Cardiac fibroblast (primary cell): ENCODE data around the gene COMP.

Source experiments
- DNase-seq, 2 donors: peaks; one replicate each; pipeline versions ENCODE4 v3.0.0 to v3.0.0-alpha.2; 2010; ENCODE audit warnings: low read depth in 2 of 2
- H3K4me3 ChIP-seq, 2 donors: replicated peaks in 1 of 2; 1 replicate in 1 of 2; 2 replicates in 1 of 2; pipeline ENCODE4 v1.5.1; 2011; ENCODE audit warnings: low read depth in 2 of 2, low read length in 2 of 2, mild to moderate bottlenecking in 2 of 2, moderate library complexity in 1 of 2
- TF ChIP-seq, protein P1 (sequence below): IDR thresholded peaks from one replicate; pipeline ENCODE4 v1.5.1; 2011; ENCODE audit warnings: low read depth, mild to moderate bottlenecking, low read length, inconsistent platforms

Gene COMP

DNA sequence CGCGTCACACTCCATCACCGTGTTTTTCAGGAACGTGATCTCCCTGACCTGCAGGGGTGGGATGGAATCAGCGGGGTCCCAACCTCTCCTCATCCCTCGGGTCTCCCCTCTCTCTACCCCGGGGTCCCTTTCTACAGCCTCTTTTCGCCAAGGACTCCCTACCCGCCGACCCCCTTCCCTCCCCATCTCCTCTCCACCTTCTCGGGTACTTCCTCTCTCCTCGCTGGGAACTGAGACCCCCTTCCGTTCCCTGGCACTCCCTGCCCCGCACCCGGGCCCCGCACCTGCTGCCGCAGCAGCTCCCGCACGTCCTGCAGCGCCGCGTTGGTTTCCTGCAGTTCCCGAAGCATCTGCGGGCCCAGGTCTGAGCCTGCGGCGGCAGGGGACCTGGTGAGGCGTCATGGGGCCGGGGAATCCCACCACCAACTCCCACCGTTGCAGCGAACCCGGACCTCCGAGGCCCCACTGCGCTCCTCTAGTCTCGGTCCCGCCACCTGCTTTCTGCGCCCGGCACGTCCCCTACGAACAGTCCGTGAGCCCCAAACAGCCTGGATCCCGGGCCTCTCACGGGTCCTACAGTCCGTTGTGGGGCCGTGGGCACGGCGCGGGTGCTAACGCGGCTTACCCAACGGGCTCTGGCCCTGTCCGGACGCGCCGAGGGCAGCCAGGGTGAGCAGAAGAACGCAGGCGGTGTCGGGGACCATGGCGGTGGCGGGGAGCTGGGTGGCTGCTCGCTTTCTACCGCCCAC lies at the start of gene COMP:
COMP (minus strand) TSS at position 740 of the 749 bp plus-strand sequence; CDS start at position 704, 36 bp downstream.
- TF ChIP-seq, protein P1, sequence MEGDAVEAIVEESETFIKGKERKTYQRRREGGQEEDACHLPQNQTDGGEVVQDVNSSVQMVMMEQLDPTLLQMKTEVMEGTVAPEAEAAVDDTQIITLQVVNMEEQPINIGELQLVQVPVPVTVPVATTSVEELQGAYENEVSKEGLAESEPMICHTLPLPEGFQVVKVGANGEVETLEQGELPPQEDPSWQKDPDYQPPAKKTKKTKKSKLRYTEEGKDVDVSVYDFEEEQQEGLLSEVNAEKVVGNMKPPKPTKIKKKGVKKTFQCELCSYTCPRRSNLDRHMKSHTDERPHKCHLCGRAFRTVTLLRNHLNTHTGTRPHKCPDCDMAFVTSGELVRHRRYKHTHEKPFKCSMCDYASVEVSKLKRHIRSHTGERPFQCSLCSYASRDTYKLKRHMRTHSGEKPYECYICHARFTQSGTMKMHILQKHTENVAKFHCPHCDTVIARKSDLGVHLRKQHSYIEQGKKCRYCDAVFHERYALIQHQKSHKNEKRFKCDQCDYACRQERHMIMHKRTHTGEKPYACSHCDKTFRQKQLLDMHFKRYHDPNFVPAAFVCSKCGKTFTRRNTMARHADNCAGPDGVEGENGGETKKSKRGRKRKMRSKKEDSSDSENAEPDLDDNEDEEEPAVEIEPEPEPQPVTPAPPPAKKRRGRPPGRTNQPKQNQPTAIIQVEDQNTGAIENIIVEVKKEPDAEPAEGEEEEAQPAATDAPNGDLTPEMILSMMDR, result no peak
- no peak for DNase-seq
- no peak within 1 kb of the TSS for H3K4me3 ChIP-seq

DNA sequence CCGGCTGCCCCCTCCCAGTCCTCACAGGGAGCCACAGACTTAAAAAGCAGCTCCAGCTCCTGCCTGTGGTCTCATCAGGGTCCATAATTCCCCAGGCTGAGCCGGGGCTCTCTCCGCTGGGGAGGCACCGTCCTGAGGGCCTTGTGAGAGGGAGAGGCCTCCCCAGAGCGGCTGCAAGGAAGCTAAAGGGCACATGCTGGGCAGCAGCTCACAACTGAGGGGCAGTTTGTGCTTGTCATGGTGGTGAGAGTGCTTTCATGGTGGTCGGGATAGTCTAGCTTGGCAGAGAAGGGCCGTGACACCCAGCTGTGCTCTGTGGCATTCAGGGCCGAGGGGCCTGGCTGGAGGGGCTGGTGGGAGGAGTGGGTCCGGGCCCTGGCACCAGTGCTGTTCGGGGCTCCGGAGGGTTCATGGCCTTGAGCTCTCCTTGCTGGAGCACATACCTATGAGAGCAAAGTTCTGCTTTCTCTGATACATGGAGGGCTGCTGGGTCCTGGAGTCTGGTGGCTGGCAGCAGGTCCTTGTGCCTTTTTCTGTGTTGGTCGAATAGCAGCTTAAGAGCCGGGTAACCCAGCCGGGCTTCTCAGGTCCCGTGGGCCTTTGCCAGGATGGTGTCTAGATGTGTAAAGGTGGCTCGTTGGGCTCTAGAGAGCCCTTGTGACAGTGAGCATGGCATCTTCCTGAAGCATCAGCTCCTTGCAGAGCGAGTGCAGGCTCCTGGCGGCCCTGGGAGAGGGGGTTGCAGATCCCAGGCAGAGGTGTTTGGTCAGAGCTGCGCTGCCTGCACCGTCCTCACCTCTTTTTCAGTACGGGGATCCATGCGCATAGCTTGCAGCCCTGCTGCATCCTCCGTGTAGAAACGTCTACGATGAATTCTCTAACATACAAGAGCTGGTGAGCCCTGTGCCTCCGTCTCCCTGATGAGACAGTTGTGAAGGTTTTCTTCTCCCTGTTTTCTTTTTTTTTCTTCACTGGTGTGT lies 49.5 kb upstream of the COMP start:
- no peak for DNase-seq
- no peak overlapping the region for H3K4me3 ChIP-seq
- TF ChIP-seq, protein P1, result no peak

DNA sequence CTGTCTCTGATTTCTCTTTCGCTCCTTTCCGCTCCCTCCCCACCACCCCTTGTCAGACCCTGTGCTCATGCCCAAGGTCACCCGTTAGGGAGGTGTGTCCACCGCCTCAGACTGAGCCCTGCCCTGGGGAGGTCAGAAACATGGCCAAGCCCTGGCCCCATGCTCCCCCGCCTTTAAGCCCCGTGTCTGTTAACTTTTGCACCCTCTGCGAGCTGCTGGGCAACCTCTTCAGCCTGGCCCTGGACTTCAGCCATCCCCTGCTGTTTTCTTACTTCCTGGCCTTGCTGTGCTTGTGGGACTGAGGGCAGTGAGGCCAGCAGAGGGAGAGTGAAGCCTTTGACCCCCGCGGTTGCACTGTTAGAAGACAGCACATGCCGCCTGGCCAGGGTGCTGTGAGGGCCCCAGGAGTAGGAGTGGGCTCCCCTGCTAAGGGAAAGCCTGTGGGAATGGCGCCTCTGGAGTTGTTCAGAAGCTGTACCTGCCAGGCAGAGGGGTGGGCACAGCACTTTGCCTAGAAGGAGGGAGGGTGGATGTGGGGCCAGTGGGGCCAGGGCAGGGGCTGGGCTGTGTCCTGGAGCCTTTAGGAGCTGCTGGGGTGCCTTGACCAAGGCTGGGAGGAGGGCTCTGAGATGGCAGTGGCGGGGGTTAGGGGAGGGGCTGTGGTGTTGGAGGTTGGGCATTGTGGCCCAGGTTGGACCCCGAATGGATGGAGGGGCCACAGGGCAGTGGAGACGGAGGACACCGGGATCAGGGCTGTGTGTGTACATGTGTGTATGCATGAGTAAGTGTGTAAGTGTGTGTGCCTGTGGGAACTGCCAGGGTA lies 48.6 kb upstream of the COMP start:
- peak in 1 of 2 donors; percentile 37 for DNase-seq
- H3K4me3 ChIP-seq, result no peak overlapping the region
- TF ChIP-seq, protein P1, result no peak

DNA sequence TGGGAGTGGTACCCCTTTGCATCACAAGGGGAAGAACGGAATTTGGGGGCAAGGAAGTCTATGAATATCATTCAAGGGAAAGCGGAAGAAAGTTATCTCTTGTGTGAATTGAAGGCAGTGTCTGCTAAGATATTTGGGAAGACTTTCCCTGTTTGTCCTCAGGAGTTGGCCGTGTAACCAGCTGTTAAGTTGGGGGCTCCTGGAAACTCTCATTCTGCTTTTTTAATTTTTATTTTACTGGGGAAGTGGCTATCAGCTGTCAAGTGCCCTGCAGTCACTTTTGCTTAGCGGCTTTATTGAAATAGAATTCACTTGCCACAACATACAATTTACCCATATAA lies 43.5 kb upstream of the COMP start:
- no peak overlapping the region for H3K4me3 ChIP-seq
- TF ChIP-seq, protein P1, result no peak
- DNase-seq, result no peak

DNA sequence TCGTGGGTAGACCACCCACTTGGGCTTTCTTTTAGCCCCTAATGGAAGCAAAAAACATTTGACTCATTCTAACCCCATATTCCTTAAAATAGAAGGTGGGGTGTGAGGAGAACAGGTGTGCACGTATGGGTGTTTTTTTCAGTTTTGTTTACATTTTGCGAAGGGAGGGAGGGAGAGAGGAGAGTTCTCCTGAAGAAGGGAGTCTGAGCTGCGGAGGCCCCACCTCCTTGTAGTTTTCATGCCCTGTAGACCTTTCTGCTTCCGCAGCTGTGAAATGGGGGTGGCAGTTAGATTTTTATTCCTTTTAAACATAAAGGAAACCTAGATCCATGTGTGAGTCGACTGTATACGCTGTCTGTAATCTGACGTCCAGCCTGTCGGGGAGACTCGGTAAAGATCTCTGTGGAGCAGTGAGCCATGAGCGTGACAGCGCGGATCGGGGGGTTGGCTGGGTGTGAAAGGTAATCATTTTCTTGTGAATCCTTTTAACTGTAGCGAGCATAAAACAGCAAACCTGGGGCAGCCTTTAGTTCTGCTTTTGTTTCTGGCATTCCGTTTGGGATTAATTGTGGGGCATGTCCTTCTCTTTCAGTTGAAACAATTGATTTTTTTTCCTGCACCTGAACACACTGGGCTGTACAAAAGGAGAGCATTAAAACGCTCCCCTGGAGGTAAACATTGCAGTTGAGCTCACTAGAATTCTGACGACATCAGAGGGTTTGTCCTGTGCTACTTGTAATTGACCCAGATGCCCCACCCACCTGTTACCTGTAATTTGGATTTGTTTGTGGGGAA lies 42.9 kb upstream of the COMP start:
- TF ChIP-seq, protein P1, result no peak
- DNase-seq, result no peak
- peak overlapping the region; percentile 84 for H3K4me3 ChIP-seq

DNA sequence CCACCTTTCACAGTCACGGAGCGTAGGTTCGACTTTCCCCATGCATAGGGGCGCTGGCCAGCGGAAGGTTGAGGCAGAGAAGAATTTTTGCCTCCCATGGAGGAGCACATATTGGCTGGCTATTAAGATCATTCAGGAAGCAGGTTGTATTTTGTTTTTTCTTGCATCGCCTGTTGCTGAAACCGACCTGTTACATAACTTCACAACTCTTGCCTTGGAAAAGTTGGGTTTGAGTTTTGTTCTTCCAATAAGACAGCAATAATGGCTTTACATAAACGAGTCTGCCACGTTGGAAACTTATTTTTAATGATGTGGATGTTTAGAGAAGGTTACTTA lies 42.0 kb upstream of the COMP start:
- H3K4me3 ChIP-seq, result peak overlapping the region; percentile 84
- TF ChIP-seq, protein P1, result no peak
- peak in 1 of 2 donors; percentile 18 for DNase-seq
